GM21367 (cell line): ENCODE measurements around the gene TGM6.

Source experiments
- ATAC-seq: cut with Tn5 transposase; IDR thresholded peaks from one replicate; pipeline ENCODE4 v1.9.1; 2021; ENCODE audit not compliant: unreplicated experiment

TGM6 gene

GRCh38 chr20:2480381-2480780 lies 99.7 kb downstream of the TGM6 start:
- ATAC-seq: no peak
